Measurements from ENCODE around the gene ADAMTS18.

ADAMTS18 gene, protein sequence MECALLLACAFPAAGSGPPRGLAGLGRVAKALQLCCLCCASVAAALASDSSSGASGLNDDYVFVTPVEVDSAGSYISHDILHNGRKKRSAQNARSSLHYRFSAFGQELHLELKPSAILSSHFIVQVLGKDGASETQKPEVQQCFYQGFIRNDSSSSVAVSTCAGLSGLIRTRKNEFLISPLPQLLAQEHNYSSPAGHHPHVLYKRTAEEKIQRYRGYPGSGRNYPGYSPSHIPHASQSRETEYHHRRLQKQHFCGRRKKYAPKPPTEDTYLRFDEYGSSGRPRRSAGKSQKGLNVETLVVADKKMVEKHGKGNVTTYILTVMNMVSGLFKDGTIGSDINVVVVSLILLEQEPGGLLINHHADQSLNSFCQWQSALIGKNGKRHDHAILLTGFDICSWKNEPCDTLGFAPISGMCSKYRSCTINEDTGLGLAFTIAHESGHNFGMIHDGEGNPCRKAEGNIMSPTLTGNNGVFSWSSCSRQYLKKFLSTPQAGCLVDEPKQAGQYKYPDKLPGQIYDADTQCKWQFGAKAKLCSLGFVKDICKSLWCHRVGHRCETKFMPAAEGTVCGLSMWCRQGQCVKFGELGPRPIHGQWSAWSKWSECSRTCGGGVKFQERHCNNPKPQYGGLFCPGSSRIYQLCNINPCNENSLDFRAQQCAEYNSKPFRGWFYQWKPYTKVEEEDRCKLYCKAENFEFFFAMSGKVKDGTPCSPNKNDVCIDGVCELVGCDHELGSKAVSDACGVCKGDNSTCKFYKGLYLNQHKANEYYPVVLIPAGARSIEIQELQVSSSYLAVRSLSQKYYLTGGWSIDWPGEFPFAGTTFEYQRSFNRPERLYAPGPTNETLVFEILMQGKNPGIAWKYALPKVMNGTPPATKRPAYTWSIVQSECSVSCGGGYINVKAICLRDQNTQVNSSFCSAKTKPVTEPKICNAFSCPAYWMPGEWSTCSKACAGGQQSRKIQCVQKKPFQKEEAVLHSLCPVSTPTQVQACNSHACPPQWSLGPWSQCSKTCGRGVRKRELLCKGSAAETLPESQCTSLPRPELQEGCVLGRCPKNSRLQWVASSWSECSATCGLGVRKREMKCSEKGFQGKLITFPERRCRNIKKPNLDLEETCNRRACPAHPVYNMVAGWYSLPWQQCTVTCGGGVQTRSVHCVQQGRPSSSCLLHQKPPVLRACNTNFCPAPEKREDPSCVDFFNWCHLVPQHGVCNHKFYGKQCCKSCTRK (N-terminal part only)

DNA sequence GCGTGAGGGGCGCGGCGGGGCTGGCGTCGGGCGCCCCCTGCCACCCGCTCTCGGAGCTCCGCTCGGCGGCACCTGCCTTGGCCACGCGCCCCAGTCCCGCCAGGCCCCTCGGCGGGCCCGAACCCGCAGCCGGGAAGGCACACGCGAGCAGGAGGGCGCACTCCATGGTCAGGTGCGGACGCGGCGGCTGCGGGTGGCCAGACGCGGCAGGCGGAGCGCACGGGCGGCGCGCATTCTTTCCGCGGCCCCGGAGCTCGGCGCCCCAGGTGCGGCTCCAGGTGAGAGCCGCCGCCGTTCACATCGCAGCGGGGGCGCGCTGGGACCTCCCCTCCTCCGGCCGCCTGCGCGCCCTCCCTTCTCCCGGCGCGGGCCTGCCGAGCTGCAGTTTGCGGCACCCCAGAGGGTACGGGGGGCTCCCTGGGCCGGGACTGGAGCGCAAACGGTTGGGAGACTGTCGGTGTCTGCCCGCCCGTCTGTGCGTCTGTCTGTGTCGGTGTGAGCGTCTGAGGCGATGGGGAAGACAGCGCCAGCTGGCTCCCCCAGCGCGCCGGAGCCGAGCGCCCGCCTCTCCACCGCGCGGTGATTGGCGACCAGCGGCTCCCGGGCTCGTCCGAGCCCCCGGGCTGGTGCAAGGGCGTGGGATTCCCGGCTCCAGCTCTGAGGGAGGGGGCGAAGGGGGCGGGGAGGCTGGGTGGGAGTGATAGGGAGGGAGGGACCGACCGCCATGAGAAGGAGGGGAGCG, at the start of gene ADAMTS18:
Gene ADAMTS18, minus strand, starts transcription at position 505 of the 742 bp plus-strand sequence. Its CDS starts 339 bp downstream, at position 166.
- H3K36me3 ChIP-seq = no peaks in the 10 kb centered on the region
- no peaks in the 10 kb centered on the region for H3K9me3 ChIP-seq
- H3K27ac ChIP-seq = no peak within 1 kb of the TSS
- H3K4me1 ChIP-seq (ENCODE audit: control insufficient read depth in 1 of 2, insufficient read depth in 1 of 2, low read depth in 1 of 2, low read length in 1 of 2) = no peaks in the 10 kb centered on the region
- no peak within 1 kb of the TSS for H3K4me3 ChIP-seq (ENCODE audit: low read depth in 1 of 2, low read length in 1 of 2)
- peaks cover 68% of the 10 kb centered on the region for H3K27me3 ChIP-seq
- TF ChIP-seq, protein P1, sequence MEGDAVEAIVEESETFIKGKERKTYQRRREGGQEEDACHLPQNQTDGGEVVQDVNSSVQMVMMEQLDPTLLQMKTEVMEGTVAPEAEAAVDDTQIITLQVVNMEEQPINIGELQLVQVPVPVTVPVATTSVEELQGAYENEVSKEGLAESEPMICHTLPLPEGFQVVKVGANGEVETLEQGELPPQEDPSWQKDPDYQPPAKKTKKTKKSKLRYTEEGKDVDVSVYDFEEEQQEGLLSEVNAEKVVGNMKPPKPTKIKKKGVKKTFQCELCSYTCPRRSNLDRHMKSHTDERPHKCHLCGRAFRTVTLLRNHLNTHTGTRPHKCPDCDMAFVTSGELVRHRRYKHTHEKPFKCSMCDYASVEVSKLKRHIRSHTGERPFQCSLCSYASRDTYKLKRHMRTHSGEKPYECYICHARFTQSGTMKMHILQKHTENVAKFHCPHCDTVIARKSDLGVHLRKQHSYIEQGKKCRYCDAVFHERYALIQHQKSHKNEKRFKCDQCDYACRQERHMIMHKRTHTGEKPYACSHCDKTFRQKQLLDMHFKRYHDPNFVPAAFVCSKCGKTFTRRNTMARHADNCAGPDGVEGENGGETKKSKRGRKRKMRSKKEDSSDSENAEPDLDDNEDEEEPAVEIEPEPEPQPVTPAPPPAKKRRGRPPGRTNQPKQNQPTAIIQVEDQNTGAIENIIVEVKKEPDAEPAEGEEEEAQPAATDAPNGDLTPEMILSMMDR (IDR thresholded peaks at IDR 0.05) = no peak

DNA sequence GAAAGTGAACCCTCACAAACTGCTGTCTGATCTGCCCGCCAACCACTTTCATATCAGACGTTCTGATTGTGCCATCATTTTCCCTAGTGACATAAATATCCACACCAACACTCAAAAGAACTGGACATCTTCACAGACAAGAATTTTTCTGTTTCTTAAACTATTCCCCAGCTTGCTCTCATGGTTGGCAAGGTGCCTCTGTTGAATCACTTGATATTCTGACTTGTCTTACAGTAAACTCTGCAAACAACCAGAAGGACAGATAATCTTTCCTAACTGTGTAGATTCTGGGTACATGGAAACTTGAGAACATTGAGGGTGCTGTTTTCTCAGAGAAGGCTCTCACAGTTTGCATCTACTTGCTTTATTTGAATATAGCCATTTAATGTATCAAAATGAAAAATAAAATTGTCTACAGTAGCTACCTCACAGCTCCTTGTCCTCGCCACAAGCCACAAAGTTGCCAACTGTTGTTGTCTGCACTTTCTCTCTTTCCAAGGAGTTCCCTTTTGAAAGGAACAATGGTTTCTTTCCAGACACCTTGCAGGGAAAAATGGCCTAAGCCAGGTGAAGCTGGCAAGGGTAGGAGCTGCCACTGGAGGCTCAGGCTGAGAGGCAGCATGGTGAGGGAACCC, 46.0 kb upstream of the ADAMTS18 start:
- H3K9me3 ChIP-seq = no peaks in the 10 kb centered on the region
- H3K27me3 ChIP-seq = no peaks in the 10 kb centered on the region
- H3K4me1 ChIP-seq (ENCODE audit: control insufficient read depth in 1 of 2, insufficient read depth in 1 of 2, low read depth in 1 of 2, low read length in 1 of 2) = no peaks in the 10 kb centered on the region
- TF ChIP-seq, protein P1 (IDR thresholded peaks at IDR 0.05) = no peak
- H3K4me3 ChIP-seq (ENCODE audit: low read depth in 1 of 2, low read length in 1 of 2) = no peak overlapping the region
- no peak overlapping the region for H3K27ac ChIP-seq
- no peaks in the 10 kb centered on the region for H3K36me3 ChIP-seq

DNA sequence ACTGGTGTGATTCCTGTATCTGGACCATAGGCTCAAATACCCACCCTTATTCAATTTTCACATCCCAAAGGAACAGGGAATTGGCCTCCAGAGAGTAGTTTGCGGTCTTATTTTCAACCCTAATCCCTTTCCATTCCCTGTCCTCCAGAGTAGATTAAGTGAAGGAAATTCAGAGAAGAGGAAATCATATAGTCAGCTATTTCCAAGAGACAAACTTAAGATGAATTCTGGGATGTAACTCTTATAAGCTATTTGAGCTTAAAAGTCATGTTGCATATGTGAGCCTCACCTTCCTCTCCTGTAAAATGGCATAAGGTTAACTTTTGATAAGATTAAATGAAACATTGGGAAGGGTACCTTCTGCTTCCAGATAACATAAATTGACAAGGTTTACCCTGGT, 37.4 kb upstream of the ADAMTS18 start:
- H3K9me3 ChIP-seq = no peaks in the 10 kb centered on the region
- no peak overlapping the region for H3K27ac ChIP-seq
- no peaks in the 10 kb centered on the region for H3K27me3 ChIP-seq
- TF ChIP-seq, protein P1 (IDR thresholded peaks at IDR 0.05) = no peak
- H3K36me3 ChIP-seq = no peaks in the 10 kb centered on the region
- no peaks in the 10 kb centered on the region for H3K4me1 ChIP-seq (ENCODE audit: control insufficient read depth in 1 of 2, insufficient read depth in 1 of 2, low read depth in 1 of 2, low read length in 1 of 2)
- no peak overlapping the region for H3K4me3 ChIP-seq (ENCODE audit: low read depth in 1 of 2, low read length in 1 of 2)

DNA sequence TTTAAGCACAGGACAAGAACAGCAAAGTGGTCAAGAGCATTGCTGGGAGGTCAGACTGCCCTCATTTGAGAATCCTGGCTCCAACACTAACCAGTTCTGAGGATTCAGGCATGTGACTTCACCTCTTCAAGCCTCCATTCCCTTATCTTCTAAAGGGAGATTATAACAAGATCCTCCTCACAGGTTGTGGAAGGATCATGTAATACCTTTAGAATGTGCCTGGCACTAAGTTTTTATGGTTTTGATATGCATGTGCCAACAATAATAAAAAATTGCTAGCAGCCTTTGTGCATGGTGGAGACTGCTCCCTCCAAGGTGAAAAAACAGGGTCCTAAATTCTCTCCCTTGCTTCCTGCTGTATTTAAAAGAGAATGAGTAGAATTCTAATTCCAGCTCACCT, 36.0 kb upstream of the ADAMTS18 start:
- no peaks in the 10 kb centered on the region for H3K36me3 ChIP-seq
- TF ChIP-seq, protein P1 (IDR thresholded peaks at IDR 0.05) = no peak
- H3K4me1 ChIP-seq (ENCODE audit: control insufficient read depth in 1 of 2, insufficient read depth in 1 of 2, low read depth in 1 of 2, low read length in 1 of 2) = no peaks in the 10 kb centered on the region
- no peaks in the 10 kb centered on the region for H3K9me3 ChIP-seq
- H3K4me3 ChIP-seq (ENCODE audit: low read depth in 1 of 2, low read length in 1 of 2) = no peak overlapping the region
- H3K27me3 ChIP-seq = no peaks in the 10 kb centered on the region
- no peak overlapping the region for H3K27ac ChIP-seq

Data from neutrophil (primary cell).